WTC11 (cell line): ENCODE measurements around the gene AKR1C4.

Source experiments
- AFF4 ChIP-seq: sonication (generic); formaldehyde crosslinking; IDR thresholded peaks from 2 replicates; pipeline ENCODE4 v1.8.1; 2023; ENCODE audit warnings: mild to moderate bottlenecking, missing genetic modification reagents, borderline replicate concordance
- ATF3 ChIP-seq: sonication (generic); formaldehyde crosslinking; conservative IDR thresholded peaks from 2 replicates; pipeline ENCODE4 v1.8.1; 2022; ENCODE audit warnings: mild to moderate bottlenecking, missing genetic modification reagents
- CTCF ChIP-seq: fragments of 200-600 bp; IDR thresholded peaks from 2 replicates; pipeline ENCODE4 v1.8.0; 2022; ENCODE audit warnings: antibody characterized with exemption
- GABPB1 ChIP-seq: sonication (generic); formaldehyde crosslinking; IDR thresholded peaks from 2 replicates; pipeline ENCODE4 v1.8.1; 2023; ENCODE audit warnings: mild to moderate bottlenecking, missing genetic modification reagents
- IRF2 ChIP-seq: sonication (generic); formaldehyde crosslinking; IDR thresholded peaks from 2 replicates; pipeline ENCODE4 v1.8.0; 2022; ENCODE audit warnings: low read depth, missing genetic modification reagents, borderline replicate concordance
- KAT7 ChIP-seq: sonication (generic); formaldehyde crosslinking; IDR thresholded peaks from 2 replicates; pipeline ENCODE4 v1.8.1; 2023; ENCODE audit warnings: missing genetic modification reagents, mild to moderate bottlenecking, borderline replicate concordance
- MAX ChIP-seq: sonication (generic); formaldehyde crosslinking; IDR thresholded peaks from 2 replicates; pipeline ENCODE4 v1.8.0; 2022; ENCODE audit warnings: mild to moderate bottlenecking, missing genetic modification reagents
- NR1H2 ChIP-seq: sonication (generic); formaldehyde crosslinking; IDR thresholded peaks from 2 replicates; pipeline ENCODE4 v1.9.0; 2021; ENCODE audit warnings: mild to moderate bottlenecking, moderate library complexity, missing genetic modification reagents

GRCh38 chr10:5211696-5212536 is 15.3 kb downstream of the AKR1C4 start:
- TF ChIP-seq NR1H2 (CRISPR knock-in tag) (no peak), CTCF (no peak), AFF4 (CRISPR knock-in tag) (no peak), GABPB1 (CRISPR knock-in tag) (no peak), ATF3 (CRISPR knock-in tag) (no peak), MAX (CRISPR knock-in tag) (no peak), KAT7 (CRISPR knock-in tag) (no peak), IRF2 (no peak)
